GM19099 (cell line): ENCODE results near the gene JAGN1.
A peak's percentile ranks its signal among the peaks of the same experiment; 100 is the strongest.

ENCODE experiments used
- POLR2A ChIP-seq: IDR thresholded peaks from 3 replicates; pipeline ENCODE4 v1.6.1; 2011; ENCODE audit warnings: low read depth; ENCODE audit not compliant: insufficient read length; ENCODE audit errors: extremely low read depth

The JAGN1 gene

GRCh38 chr3:9933561-9934234, 43.3 kb downstream of the JAGN1 start, which contains the start of gene CRELD1:
Gene CRELD1, plus strand, starts transcription at chr3:9933834. Its CDS starts 605 bp downstream, at chr3:9934439.
- peak; percentile 69 for TF ChIP-seq POLR2A

GRCh38 chr3:9934235-9934621, 43.8 kb downstream of the JAGN1 start:
- TF ChIP-seq POLR2A, result no peak

GRCh38 chr3:9934993-9935392, 44.6 kb downstream of the JAGN1 start:
- TF ChIP-seq POLR2A, result no peak

GRCh38 chr3:9935966-9936510, 45.6 kb downstream of the JAGN1 start:
- no peak for TF ChIP-seq POLR2A

GRCh38 chr3:9937486-9938238, 47.3 kb downstream of the JAGN1 start:
- no peak for TF ChIP-seq POLR2A

- TF ChIP-seq POLR2A, result no peak
Measured at GRCh38 chr3:9938966-9939365, 48.6 kb downstream of the JAGN1 start.

- no peak for TF ChIP-seq POLR2A
Measured at GRCh38 chr3:9940746-9941145, 50.3 kb downstream of the JAGN1 start.

- TF ChIP-seq POLR2A, result no peak
Measured at GRCh38 chr3:9942164-9942563, 51.8 kb downstream of the JAGN1 start.

- no peak for TF ChIP-seq POLR2A
Measured at GRCh38 chr3:9942934-9943690, 52.7 kb downstream of the JAGN1 start.
